MM.1S (cell line): ENCODE results near the gene HOXD11.

Source experiments
- EZH2 ChIP-seq: fragments of 300-600 bp; sonication (generic); optimal IDR thresholded peaks from 2 replicates; pipeline ENCODE3; 2017; ENCODE audit warnings: low read depth, mild to moderate bottlenecking, antibody characterized with exemption, low read length, mixed read lengths
- EZH2phosphoT487 ChIP-seq: fragments of 300-600 bp; sonication (generic); IDR thresholded peaks from 2 replicates; pipeline ENCODE4 v1.6.1; 2018; ENCODE audit warnings: antibody characterized with exemption, low read length
- TF ChIP-seq, protein P1 (sequence below): fragments of 300-600 bp; sonication (generic); IDR thresholded peaks from 2 replicates; pipeline ENCODE4 v1.5.1; 2016; ENCODE audit warnings: antibody characterized with exemption, low read length, mixed read lengths

- TF ChIP-seq, protein P1, sequence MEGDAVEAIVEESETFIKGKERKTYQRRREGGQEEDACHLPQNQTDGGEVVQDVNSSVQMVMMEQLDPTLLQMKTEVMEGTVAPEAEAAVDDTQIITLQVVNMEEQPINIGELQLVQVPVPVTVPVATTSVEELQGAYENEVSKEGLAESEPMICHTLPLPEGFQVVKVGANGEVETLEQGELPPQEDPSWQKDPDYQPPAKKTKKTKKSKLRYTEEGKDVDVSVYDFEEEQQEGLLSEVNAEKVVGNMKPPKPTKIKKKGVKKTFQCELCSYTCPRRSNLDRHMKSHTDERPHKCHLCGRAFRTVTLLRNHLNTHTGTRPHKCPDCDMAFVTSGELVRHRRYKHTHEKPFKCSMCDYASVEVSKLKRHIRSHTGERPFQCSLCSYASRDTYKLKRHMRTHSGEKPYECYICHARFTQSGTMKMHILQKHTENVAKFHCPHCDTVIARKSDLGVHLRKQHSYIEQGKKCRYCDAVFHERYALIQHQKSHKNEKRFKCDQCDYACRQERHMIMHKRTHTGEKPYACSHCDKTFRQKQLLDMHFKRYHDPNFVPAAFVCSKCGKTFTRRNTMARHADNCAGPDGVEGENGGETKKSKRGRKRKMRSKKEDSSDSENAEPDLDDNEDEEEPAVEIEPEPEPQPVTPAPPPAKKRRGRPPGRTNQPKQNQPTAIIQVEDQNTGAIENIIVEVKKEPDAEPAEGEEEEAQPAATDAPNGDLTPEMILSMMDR = no peak
- TF ChIP-seq EZH2phosphoT487 (no peak), EZH2 (no peak)
Observed at GRCh38 chr2:176104316-176105077, 2.6 kb upstream of the HOXD11 start.
